Upper lobe of left lung (tissue), 6 donors: ENCODE measurements around the gene SCNN1B. TPM values are rescaled to one million over a fixed set of nuclear protein-coding genes. Genes with fewer than 3 reads are reported as not detected.

Source experiments
- ATAC-seq, 2 donors: fragments of 200-7000 bp; cut with Tn5 transposase; one replicate each; pipeline ENCODE4 v1.9.1; 2022; ENCODE audit warnings: mild to moderate bottlenecking in 2 of 2, moderate library complexity in 2 of 2; ENCODE audit not compliant: low FRiP score in 2 of 2
- DNase-seq, 2 donors: peaks; one replicate each; pipeline ENCODE4 v3.0.0-alpha.2; 2019 to 2020
- H3K27ac ChIP-seq, 4 donors: fragments of 200-600 bp; sonication (generic); one replicate each; pipeline ENCODE4 v1.5.1; 2016 to 2019
- H3K27me3 ChIP-seq, 4 donors: fragments of 200-600 bp; sonication (generic); one replicate each; pipeline ENCODE4 v1.5.1; 2017 to 2019
- H3K36me3 ChIP-seq, 4 donors: fragments of 200-600 bp; sonication (generic); one replicate each; pipeline ENCODE4 v1.5.1; 2016 to 2019
- H3K4me1 ChIP-seq, 4 donors: fragments of 200-600 bp; sonication (generic); one replicate each; pipeline ENCODE4 v1.5.1; 2018 to 2019
- H3K4me3 ChIP-seq, 4 donors: fragments of 200-600 bp; sonication (generic); one replicate each; pipeline ENCODE4 v1.5.1; 2017 to 2019; ENCODE audit warnings: mild to moderate bottlenecking in 2 of 4, moderate library complexity in 1 of 4
- H3K9me3 ChIP-seq, 4 donors: fragments of 200-600 bp; sonication (generic); one replicate each; pipeline ENCODE4 v1.5.1; 2018 to 2019
- EP300 ChIP-seq, 4 donors: sonication (generic); formaldehyde crosslinking; IDR thresholded peaks; one replicate each; pipeline ENCODE4 v1.5.1; 2017; ENCODE audit warnings: antibody characterized with exemption in 4 of 4, control low read depth in 2 of 4
- POLR2A ChIP-seq, 4 donors: fragments of 450-650 bp; IDR thresholded peaks; one replicate each; pipeline ENCODE4 v1.5.1; 2016 to 2017; ENCODE audit warnings: antibody characterized with exemption in 4 of 4, mild to moderate bottlenecking in 2 of 4
- POLR2AphosphoS5 ChIP-seq, 2 donors: sonication (generic); formaldehyde crosslinking; IDR thresholded peaks; one replicate each; pipeline ENCODE4 v1.5.1; 2017; ENCODE audit warnings: antibody characterized with exemption in 2 of 2
- WGBS, 2 donors: methylation state at CpG; one replicate each; pipeline ENCODE4 v1.1.5; 2017 to 2018; 5-methylcytosine and 5-hydroxymethylcytosine counted together
- total RNA-seq, 6 donors: library from RNA; depleted of rRNA in 4 of 6; stranded (reverse); fragments of >200 nt in 4 of 6; gene quantifications; one replicate each; pipeline versions ENCODE4 v1.1.0 to v1.2.1, GENCODE V29; 2016 to 2021
- TF ChIP-seq, protein P1 (sequence below), 6 experiments: fragments of 450-650 bp in 4 of 6; fragments of 200-600 bp in 2 of 6; sonication (generic) in 2 of 6; IDR thresholded peaks; one replicate each; pipeline ENCODE4 v1.5.1; 2016 to 2019; ENCODE audit warnings: antibody characterized with exemption in 6 of 6
- donor health status: DM: no; HTN: no; CAD: no; lungs with moderate emphysema.
- donor health status: DM: no; HTN: yes; CAD: no; lungs with severe emphysema.

Gene SCNN1B
- total RNA-seq, 6 donors from 2014 or later = 40.3 to 82.0 (median 56.7) TPM

- peaks cover 17 to 78% (median 46%) of the 10 kb centered on the region in 4 donors for H3K36me3 ChIP-seq
- ATAC-seq (no peak), DNase-seq (no peak)
- WGBS, 2 donors = 84 to 91% methylated on average over 2 of the region's 2 CpGs
- TF ChIP-seq POLR2A (IDR thresholded peaks at IDR 0.05) = no peak
- no peak for TF ChIP-seq EP300 (IDR thresholded peaks at IDR 0.05)
- TF ChIP-seq POLR2AphosphoS5 (IDR thresholded peaks at IDR 0.05) = no peak
- TF ChIP-seq, protein P1, sequence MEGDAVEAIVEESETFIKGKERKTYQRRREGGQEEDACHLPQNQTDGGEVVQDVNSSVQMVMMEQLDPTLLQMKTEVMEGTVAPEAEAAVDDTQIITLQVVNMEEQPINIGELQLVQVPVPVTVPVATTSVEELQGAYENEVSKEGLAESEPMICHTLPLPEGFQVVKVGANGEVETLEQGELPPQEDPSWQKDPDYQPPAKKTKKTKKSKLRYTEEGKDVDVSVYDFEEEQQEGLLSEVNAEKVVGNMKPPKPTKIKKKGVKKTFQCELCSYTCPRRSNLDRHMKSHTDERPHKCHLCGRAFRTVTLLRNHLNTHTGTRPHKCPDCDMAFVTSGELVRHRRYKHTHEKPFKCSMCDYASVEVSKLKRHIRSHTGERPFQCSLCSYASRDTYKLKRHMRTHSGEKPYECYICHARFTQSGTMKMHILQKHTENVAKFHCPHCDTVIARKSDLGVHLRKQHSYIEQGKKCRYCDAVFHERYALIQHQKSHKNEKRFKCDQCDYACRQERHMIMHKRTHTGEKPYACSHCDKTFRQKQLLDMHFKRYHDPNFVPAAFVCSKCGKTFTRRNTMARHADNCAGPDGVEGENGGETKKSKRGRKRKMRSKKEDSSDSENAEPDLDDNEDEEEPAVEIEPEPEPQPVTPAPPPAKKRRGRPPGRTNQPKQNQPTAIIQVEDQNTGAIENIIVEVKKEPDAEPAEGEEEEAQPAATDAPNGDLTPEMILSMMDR (IDR thresholded peaks at IDR 0.05) = no peak
- peak overlapping the region in 2 of 4 donors; percentile 9 to 62 for H3K27ac ChIP-seq
- no peak overlapping the region for H3K4me3 ChIP-seq
- no peaks in the 10 kb centered on the region for H3K9me3 ChIP-seq
- H3K4me1 ChIP-seq = peaks cover 0 to 8% (median 4%) of the 10 kb centered on the region in 4 donors
- no peaks in the 10 kb centered on the region for H3K27me3 ChIP-seq
These were observed 107.4 kb downstream of the SCNN1B start for GRCh38 chr16:23409522-23409921.

DNA sequence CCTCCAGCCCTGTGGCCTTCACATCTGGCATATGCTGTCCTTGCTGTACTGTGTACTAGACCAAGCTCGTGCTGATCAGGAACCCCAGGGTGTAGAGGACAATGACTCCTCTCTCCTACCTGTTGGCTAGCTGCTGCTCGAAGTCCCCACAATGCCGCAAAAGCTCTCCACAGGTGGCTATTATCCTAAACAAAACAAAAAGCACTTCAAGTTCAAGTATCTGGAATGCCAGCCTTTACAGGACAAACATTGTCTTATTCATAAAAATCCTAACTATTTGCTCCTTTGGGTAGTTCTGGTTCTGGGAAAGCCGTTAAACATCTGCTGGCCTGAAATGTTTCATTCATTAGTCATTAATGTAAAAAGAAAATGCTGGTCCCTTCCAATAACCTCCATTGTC lies 108.1 kb downstream of the SCNN1B start:
- no peak for ATAC-seq
- Histone ChIP-seq H3K9me3 (no peaks in the 10 kb centered on the region), H3K4me1 (peaks cover 0 to 8% (median 4%) of the 10 kb centered on the region in 4 donors), H3K4me3 (no peak overlapping the region), H3K27ac (peak overlapping the region in 1 of 4 donors; percentile 62), H3K36me3 (peaks cover 14 to 77% (median 42%) of the 10 kb centered on the region in 4 donors), H3K27me3 (no peaks in the 10 kb centered on the region)
- DNase-seq = no peak
- WGBS, 2 donors = 83 to 89% methylated on average over 4 of the region's 4 CpGs
- TF ChIP-seq EP300 (IDR thresholded peaks at IDR 0.05) = no peak
- TF ChIP-seq, protein P1 (IDR thresholded peaks at IDR 0.05) = no peak
- no peak for TF ChIP-seq POLR2A (IDR thresholded peaks at IDR 0.05)
- TF ChIP-seq POLR2AphosphoS5 (IDR thresholded peaks at IDR 0.05) = no peak

DNA sequence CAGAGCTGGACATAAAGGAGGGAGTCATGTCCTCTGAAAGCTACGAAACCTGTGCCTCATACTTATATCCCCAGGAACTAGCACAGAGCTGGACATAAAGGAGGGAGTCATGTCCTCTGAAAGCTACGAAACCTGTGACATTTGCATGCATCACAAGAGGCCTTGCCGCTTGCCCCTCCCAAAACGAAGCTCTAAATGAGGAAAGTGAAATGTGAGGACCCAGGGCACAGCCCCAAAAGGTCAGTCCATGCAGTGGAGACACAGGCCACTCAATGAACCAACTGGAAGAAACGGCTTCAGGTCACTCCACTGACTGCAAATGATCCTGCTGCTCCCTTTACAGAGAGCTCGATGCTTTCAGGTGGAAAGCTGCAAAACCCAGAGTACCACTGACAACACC lies 112.6 kb downstream of the SCNN1B start:
- H3K4me3 ChIP-seq = no peak overlapping the region
- H3K27me3 ChIP-seq = no peaks in the 10 kb centered on the region
- DNase-seq (no peak), ATAC-seq (no peak)
- no peak overlapping the region for H3K27ac ChIP-seq
- TF ChIP-seq POLR2AphosphoS5 (IDR thresholded peaks at IDR 0.05) (no peak), POLR2A (IDR thresholded peaks at IDR 0.05) (no peak), EP300 (IDR thresholded peaks at IDR 0.05) (no peak)
- TF ChIP-seq, protein P1 (IDR thresholded peaks at IDR 0.05) = no peak
- no peaks in the 10 kb centered on the region for H3K4me1 ChIP-seq
- peaks cover 33 to 82% (median 42%) of the 10 kb centered on the region in 4 donors for H3K36me3 ChIP-seq
- H3K9me3 ChIP-seq = no peaks in the 10 kb centered on the region
- WGBS, 2 donors = 92 to 98% methylated on average over 6 of the region's 6 CpGs

GRCh38 chr16:23416816-23417215 lies 114.7 kb downstream of the SCNN1B start:
- H3K36me3 ChIP-seq = peaks cover 33 to 67% (median 38%) of the 10 kb centered on the region in 4 donors
- TF ChIP-seq EP300 (IDR thresholded peaks at IDR 0.05) (no peak), POLR2A (IDR thresholded peaks at IDR 0.05) (no peak), POLR2AphosphoS5 (IDR thresholded peaks at IDR 0.05) (no peak)
- TF ChIP-seq, protein P1 (IDR thresholded peaks at IDR 0.05) = no peak

DNA sequence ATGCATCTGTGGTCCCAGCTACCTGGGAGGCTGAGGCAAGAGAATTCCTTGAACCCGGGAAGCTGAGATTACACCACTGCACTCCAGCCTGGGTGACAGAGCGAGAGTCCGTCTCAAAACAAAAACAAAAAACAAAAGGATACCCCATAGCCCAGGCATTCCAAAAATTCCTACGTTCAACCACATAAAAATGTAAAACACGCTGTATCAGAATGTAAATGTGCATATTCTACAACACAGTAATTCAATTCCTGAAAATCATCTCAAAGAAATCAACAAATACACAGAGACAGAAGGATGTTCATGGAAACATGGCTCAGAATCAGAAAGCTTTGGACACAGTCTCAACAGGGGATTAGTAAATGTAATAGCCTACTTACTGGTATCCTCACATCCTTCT lies 117.9 kb downstream of the SCNN1B start:
- Histone ChIP-seq H3K9me3 (no peaks in the 10 kb centered on the region), H3K4me3 (no peak overlapping the region), H3K36me3 (peaks cover 9 to 36% (median 21%) of the 10 kb centered on the region in 4 donors), H3K27me3 (no peaks in the 10 kb centered on the region), H3K27ac (peak overlapping the region in 2 of 4 donors; percentile 2 to 42), H3K4me1 (peaks cover 18 to 22% (median 19%) of the 10 kb centered on the region in 4 donors)
- ATAC-seq = no peak
- DNase-seq = no peak
- no peak for TF ChIP-seq POLR2A (IDR thresholded peaks at IDR 0.05)
- TF ChIP-seq EP300 (IDR thresholded peaks at IDR 0.05) = no peak
- no peak for TF ChIP-seq POLR2AphosphoS5 (IDR thresholded peaks at IDR 0.05)
- TF ChIP-seq, protein P1 (IDR thresholded peaks at IDR 0.05) = no peak
- 90 to 95% methylated on average over 5 of the region's 5 CpGs for WGBS, 2 donors

More at GRCh38 chr16:23416816-23417215, 114.7 kb downstream of the SCNN1B start:
- no peak for ATAC-seq
- Histone ChIP-seq H3K27ac (no peak overlapping the region), H3K4me3 (no peak overlapping the region), H3K4me1 (no peaks in the 10 kb centered on the region), H3K27me3 (no peaks in the 10 kb centered on the region), H3K9me3 (no peaks in the 10 kb centered on the region)
- DNase-seq = no peak
- 91 to 95% methylated on average over 3 to 7 of the region's 7 CpGs for WGBS, 2 donors
